GM23338 (cell line): ENCODE results near the gene THOC7. TPM values are rescaled to one million over a fixed set of nuclear protein-coding genes. Genes with fewer than 3 reads are reported as not detected.

Experiments used
- ATAC-seq: fragments of 200-7000 bp; cut with Tn5 transposase; 3 replicates; pipeline ENCODE4 v1.9.1; 2020
- DNase-seq: peaks from one replicate; pipeline ENCODE4 v3.0.0-alpha.2; 2015; ENCODE audit warnings: low spot score
- H2AFZ ChIP-seq: fragments of 200-600 bp; sonication (generic); 2 replicates; pipeline ENCODE4 v1.8.0; 2016; ENCODE audit warnings: antibody characterized with exemption, mild to moderate bottlenecking, moderate library complexity
- H3F3A ChIP-seq: fragments of 200-600 bp; sonication (generic); replicated peaks from 2 replicates; pipeline ENCODE4 v1.8.0; 2017; ENCODE audit warnings: antibody characterized with exemption, mixed run types, low read depth
- H3K27ac ChIP-seq: fragments of 200-600 bp; sonication (generic); 2 replicates; pipeline ENCODE4 v1.6.1; 2016; ENCODE audit warnings: low read depth
- H3K27me3 ChIP-seq: fragments of 200-600 bp; sonication (generic); 2 replicates; pipeline ENCODE4 v1.8.0; 2016; ENCODE audit warnings: mild to moderate bottlenecking, mixed run types, moderate library complexity; ENCODE audit not compliant: insufficient read depth
- H3K36me3 ChIP-seq: fragments of 200-600 bp; sonication (generic); 2 replicates; pipeline ENCODE4 v1.8.0; 2016; ENCODE audit warnings: mild to moderate bottlenecking; ENCODE audit not compliant: insufficient read depth
- H3K4me1 ChIP-seq: fragments of 200-600 bp; sonication (generic); 2 replicates; pipeline ENCODE4 v1.8.0; 2016; ENCODE audit warnings: mild to moderate bottlenecking, moderate library complexity; ENCODE audit not compliant: insufficient read depth
- H3K4me2 ChIP-seq: fragments of 200-600 bp; sonication (generic); 2 replicates; pipeline ENCODE4 v1.7.1; 2017; ENCODE audit warnings: mixed run types
- H3K4me3 ChIP-seq: fragments of 200-600 bp; sonication (generic); 2 replicates; pipeline ENCODE4 v1.6.1; 2016; ENCODE audit warnings: mixed run types
- H3K79me2 ChIP-seq: fragments of 200-600 bp; sonication (generic); replicated peaks from 2 replicates; pipeline ENCODE4 v1.8.0; 2017; ENCODE audit warnings: mild to moderate bottlenecking; ENCODE audit not compliant: insufficient read depth
- H3K9me2 ChIP-seq: fragments of 200-600 bp; sonication (generic); 2 replicates; pipeline ENCODE4 v1.8.0; 2017; ENCODE audit not compliant: insufficient read depth
- H4K20me1 ChIP-seq: fragments of 200-600 bp; sonication (generic); replicated peaks from 2 replicates; pipeline ENCODE4 v1.8.0; 2017; ENCODE audit warnings: mild to moderate bottlenecking; ENCODE audit not compliant: insufficient read depth
- H3K27ac Mint-ChIP-seq: 2 replicates; pipeline ENCODE4 v1.8.0; 2020; ENCODE audit warnings: inconsistent platforms, mild to moderate bottlenecking, moderate library complexity, mixed read lengths
- H3K27me3 Mint-ChIP-seq: 3 replicates; pipeline ENCODE4 v1.8.0; 2022; ENCODE audit warnings: low read depth, mild to moderate bottlenecking, moderate library complexity, mixed read lengths, inconsistent platforms; ENCODE audit not compliant: insufficient read depth, poor library complexity
- H3K36me3 Mint-ChIP-seq: 3 replicates; pipeline ENCODE4 v1.8.0; 2021; ENCODE audit warnings: low read depth, mild to moderate bottlenecking, inconsistent platforms, moderate library complexity, mixed read lengths
- H3K4me1 Mint-ChIP-seq: 3 replicates; pipeline ENCODE4 v1.8.0; 2020; ENCODE audit warnings: mild to moderate bottlenecking, inconsistent platforms, mixed read lengths
- H3K4me3 Mint-ChIP-seq: 3 replicates; pipeline ENCODE4 v1.8.0; 2021; ENCODE audit warnings: moderate library complexity, mild to moderate bottlenecking, inconsistent platforms, mixed read lengths
- H3K9me3 Mint-ChIP-seq: 3 replicates; pipeline ENCODE4 v1.8.0; 2020; ENCODE audit warnings: moderate library complexity, mild to moderate bottlenecking, inconsistent platforms, mixed read lengths
- CTCF ChIP-seq, 2 experiments: fragments of 200-600 bp in 1 of 2; sonication (generic) in 1 of 2; conservative IDR thresholded peaks; 2 replicates each; pipeline versions ENCODE4 v1.5.1 to v1.6.1; 2016 to 2017; ENCODE audit warnings: antibody characterized with exemption in 2 of 2, low read depth in 2 of 2, mild to moderate bottlenecking in 2 of 2, moderate library complexity in 1 of 2
- EZH2 ChIP-seq: fragments of 200-600 bp; sonication (generic); IDR thresholded peaks from one replicate; pipeline ENCODE4 v1.8.0; 2017; ENCODE audit warnings: antibody characterized with exemption, mild to moderate bottlenecking, low read depth; ENCODE audit not compliant: unreplicated experiment
- JUNB ChIP-seq: IDR thresholded peaks from one replicate; pipeline ENCODE4 v1.6.1; 2016; ENCODE audit warnings: antibody characterized with exemption; ENCODE audit not compliant: unreplicated experiment
- POLR2AphosphoS5 ChIP-seq: IDR thresholded peaks from 2 replicates; pipeline ENCODE4 v1.6.1; 2016; ENCODE audit warnings: antibody characterized with exemption, low read depth
- long read RNA-seq: library from polyadenylated mRNA; unstranded; transcript quantifications from one replicate; pipeline ENCODE4 v2.0.0, GENCODE V29; 2020; ENCODE audit not compliant: unreplicated experiment
- polyA plus RNA-seq: library from polyadenylated mRNA; unstranded; fragments of >200 nt; fragmentation: Nextera tagmentation; extraction: Ambion mirVana; gene quantifications from 2 replicates; pipeline ENCODE4 v1.2.1, GENCODE V29; 2016
- total RNA-seq: library from RNA; depleted of rRNA; stranded (reverse); fragments of >200 nt; shearing (Covaris generic); gene quantifications from 2 replicates; pipeline ENCODE4 v1.2.3, GENCODE V29; 2014; rRNA removed

The THOC7 gene
- total RNA-seq (50.5 and 53.9 TPM in 2 replicates), polyA plus RNA-seq (154 and 166 TPM in 2 replicates)
- long read RNA-seq, transcript THOC7-201 (8 exons, 990 nt), result major isoform, 19 of 24 reads
- long read RNA-seq, partial matches to known transcripts, result 2 of 24 reads
- long read RNA-seq, other reads (novel, unspliced or antisense), result 2 of 24 reads

- H3K27me3 ChIP-seq, result no peaks in the 10 kb centered on the region
- H3K9me3 Mint-ChIP-seq, result no peaks in the 10 kb centered on the region
Measured at GRCh38 chr3:63863150-63864007, at the start of gene THOC7, which contains the start of gene ATXN7. Gene THOC7, minus strand, starts transcription at chr3:63863805. Its CDS starts 15 bp downstream, at chr3:63863790. Gene ATXN7, plus strand, starts transcription at chr3:63863867. Its CDS starts 48,732 bp downstream, at chr3:63912599.

DNA sequence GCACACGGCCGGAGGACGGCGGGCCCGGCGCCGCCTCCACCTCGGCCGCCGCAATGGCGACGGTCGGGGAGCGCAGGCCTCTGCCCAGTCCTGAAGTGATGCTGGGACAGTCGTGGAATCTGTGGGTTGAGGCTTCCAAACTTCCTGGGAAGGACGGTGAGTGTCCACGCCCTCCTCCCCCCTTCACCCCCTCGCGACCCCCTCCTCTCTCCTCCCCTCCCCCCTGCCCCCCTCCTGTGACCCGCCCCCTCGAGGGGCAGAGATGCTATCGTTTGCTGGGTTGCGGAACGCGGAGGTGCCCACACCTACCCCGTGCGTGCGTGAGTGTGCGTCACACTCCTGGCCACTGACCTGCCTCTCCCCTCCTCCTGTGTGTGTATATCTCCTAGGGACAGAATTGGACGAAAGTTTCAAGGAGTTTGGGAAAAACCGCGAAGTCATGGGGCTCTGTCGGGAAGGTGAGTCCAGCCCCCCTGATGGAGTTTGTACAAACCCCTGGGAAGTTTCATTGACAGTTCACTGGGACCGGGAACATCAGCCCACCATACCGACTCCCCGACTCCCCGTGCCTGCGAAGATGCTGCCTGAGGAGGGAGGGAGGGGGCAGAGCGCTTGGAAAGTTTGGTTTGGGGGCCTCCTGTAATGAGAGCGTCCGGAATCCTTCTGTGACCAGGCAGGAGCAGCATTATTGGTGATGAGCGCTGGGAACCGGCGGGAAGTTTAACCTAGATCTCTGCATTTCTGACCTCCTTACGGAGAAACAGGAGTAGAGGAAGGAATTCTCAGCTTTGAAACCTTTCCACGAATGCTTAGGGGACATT, 49.4 kb upstream of the THOC7 start:
- peak overlapping the region; percentile 95 for H3K27ac Mint-ChIP-seq
- Histone ChIP-seq H3K79me2 (peaks cover 36% of the 10 kb centered on the region), H3K9me2 (no peaks in the 10 kb centered on the region), H3F3A (no peaks in the 10 kb centered on the region), H3K4me3 (peak overlapping the region; percentile 81), H3K4me2 (peak overlapping the region; percentile 80), H3K36me3 (no peaks in the 10 kb centered on the region), H3K27ac (peak overlapping the region; percentile 40; the same call in 1 of the 2 replicates), H3K27me3 (peaks cover 17% of the 10 kb centered on the region), H4K20me1 (peaks cover 4% of the 10 kb centered on the region; the same call in 1 of the 2 replicates), H3K4me1 (peaks cover 5% of the 10 kb centered on the region), H2AFZ (peak overlapping the region; percentile 49; the same call in 1 of the 2 replicates)
- ATAC-seq (peak; percentile 30), DNase-seq (peak; percentile 75)
- no peaks in the 10 kb centered on the region for H3K9me3 Mint-ChIP-seq
- peaks cover 2% of the 10 kb centered on the region for H3K27me3 Mint-ChIP-seq
- peak overlapping the region; percentile 90 for H3K4me3 Mint-ChIP-seq
- peaks cover 35% of the 10 kb centered on the region for H3K4me1 Mint-ChIP-seq
- peaks cover 23% of the 10 kb centered on the region for H3K36me3 Mint-ChIP-seq
- TF ChIP-seq CTCF (conservative IDR thresholded peaks at IDR 0.05; ENCODE audit: low read depth in 2 of 2), result no peak

More at GRCh38 chr3:63863150-63864007, at the start of gene THOC7, which contains the start of gene ATXN7:
- Histone ChIP-seq H3K36me3 (no peaks in the 10 kb centered on the region), H3F3A (no peaks in the 10 kb centered on the region; the same call in 1 of the 2 replicates), H3K27ac (peak within 1 kb of the TSS; percentile 83), H3K4me3 (peak within 1 kb of the TSS; percentile 85), H2AFZ (peak within 1 kb of the TSS; percentile 77), H3K4me1 (peaks cover 49% of the 10 kb centered on the region), H3K4me2 (peak within 1 kb of the TSS; percentile 93), H3K9me2 (no peaks in the 10 kb centered on the region), H3K79me2 (peaks cover 81% of the 10 kb centered on the region), H4K20me1 (no peaks in the 10 kb centered on the region)
- H3K36me3 Mint-ChIP-seq, result peaks cover 7% of the 10 kb centered on the region
- H3K4me1 Mint-ChIP-seq, result peaks cover 45% of the 10 kb centered on the region
- DNase-seq, result peak; percentile 80
- peak within 1 kb of the TSS; percentile 93 for H3K27ac Mint-ChIP-seq
- peaks cover 10% of the 10 kb centered on the region for H3K27me3 Mint-ChIP-seq
- TF ChIP-seq POLR2AphosphoS5, result peak; percentile 48; the same call in 1 of the 2 replicates
- TF ChIP-seq JUNB, result no peak
- no peak for TF ChIP-seq EZH2
- no peak for TF ChIP-seq CTCF (conservative IDR thresholded peaks at IDR 0.05; ENCODE audit: low read depth in 2 of 2)
- H3K4me3 Mint-ChIP-seq, result peak within 1 kb of the TSS; percentile 78
- peak; percentile 67 for ATAC-seq
